Ramos (cell line): Measurements from ENCODE around the gene ACACA.

Source experiments
- in situ Hi-C: fragments of 300-500 bp; cut with MboI; formaldehyde crosslinking; loops from one replicate; pipeline ENCODE4 v1.14.3; 2022; ENCODE audit warnings: low sequenced_read_pairs; ENCODE audit not compliant: unreplicated experiment

The ACACA gene

DNA sequence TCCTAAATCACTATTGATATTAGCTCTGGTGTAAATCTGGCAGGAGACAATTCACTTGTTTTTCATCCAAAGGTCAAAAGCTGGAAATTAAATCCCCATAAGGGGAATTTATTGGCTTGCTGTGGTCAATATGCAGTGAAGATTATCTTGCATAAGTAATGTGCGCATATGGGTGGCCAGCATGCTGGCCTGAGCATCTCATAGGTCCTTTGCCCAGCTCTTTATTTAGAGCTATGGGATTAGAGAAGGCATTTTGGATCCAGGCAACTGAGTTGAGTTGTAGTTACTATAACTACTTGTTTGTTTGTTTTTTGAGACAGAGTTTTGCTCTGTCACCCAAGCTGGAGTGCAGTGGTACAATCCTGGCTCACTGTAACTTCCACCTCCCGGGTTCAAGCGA lies 347.1 kb downstream of the ACACA start:
- in situ Hi-C loops: no loop called here

DNA sequence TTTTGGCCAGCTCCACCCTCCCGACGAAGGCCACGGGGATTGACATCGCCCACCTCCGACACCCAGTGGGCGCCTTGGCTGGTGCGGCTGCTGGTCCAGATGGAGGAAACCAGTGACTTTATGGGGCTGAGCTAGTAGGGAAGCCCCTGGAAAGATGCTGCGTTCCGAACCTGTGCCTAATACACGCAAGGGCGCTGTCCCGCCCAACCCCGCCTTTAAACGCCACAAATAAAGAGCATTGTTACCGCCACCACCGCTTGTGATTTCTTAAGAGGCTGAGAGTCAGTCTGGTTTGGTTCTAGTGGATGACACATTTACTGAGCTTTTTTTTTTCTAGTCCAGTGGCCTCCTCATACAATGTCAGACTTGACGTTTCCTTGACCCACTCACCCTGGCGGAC lies 350.0 kb downstream of the ACACA start:
- in situ Hi-C loops: no loop called here

DNA sequence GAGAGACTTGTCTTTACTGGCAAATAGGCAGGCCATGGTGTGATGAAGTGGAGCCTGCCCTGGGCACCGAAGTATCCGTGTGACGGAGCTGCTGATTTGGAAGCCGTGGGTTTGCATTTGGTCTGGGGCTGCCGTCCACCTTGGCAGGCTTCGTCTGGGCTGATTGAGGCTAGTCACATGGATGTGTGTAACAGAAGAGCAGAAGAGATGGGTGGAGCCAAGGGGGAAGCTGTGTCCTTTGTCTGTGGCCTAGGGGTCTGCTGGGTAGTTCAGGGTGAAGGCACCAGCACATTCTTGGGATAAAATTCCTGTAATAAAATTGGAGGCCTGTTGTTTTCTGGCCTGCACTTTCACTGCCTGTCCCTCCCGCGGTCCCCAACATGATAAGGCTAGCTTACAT lies 351.7 kb downstream of the ACACA start:
- in situ Hi-C loops: no loop called here

DNA sequence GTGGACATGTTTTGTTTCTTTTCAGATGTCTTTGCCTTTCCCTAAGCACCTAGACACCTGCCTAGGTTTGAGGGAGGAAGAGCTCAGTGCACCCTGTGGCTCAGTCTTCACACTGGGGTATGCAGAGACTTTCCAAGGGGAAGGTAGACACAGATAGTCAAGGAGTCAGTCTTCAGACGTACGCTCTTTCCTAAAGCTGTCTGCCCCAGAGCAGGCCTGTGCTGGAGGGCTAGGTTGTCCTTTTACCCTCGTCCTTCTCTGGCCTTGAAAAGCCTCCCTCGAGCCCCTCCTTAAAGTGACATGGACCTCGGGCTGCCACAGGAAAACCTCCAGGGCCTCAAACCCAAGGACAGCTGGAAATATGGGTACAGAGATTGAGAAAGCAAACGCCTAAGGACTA lies 354.2 kb downstream of the ACACA start:
- in situ Hi-C loops: no loop called here

DNA sequence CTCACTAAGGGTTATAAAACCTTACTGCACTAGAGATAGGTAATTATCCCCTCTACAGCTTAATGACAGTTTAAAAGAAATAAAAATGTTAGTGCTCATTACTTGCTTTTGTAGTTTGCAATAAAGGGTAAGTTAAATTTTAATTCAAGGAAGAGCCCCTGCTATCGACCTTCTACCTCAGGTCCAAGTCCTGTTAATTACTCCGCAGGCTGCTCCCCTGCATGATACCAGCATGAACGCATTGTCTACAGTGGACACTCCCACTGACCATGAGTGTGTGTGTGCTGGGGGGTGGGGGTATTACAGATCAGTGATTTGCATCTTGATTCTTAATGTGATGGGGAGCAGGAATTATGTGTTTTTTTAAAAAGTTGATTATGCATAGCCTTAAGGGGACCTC lies 354.8 kb downstream of the ACACA start:
- in situ Hi-C loops: no loop called here

DNA sequence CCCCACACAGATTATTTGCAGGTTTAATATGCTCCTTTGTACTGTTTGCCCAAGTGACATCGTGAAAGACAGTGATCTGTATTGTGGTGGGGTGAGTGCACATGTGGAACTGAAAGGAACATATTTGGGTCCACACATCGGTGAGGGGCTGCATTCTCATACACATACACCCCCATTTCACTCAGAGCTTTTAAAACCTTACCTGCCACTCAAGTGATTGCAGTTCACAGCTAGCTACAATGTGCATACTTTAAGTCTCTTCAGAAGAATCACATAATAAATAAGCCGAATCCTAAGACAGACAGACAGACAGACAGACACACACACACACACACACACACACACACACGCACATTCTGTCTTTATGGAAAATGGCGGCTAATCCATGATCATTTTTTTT lies 355.3 kb downstream of the ACACA start:
- in situ Hi-C loops: no loop called here

DNA sequence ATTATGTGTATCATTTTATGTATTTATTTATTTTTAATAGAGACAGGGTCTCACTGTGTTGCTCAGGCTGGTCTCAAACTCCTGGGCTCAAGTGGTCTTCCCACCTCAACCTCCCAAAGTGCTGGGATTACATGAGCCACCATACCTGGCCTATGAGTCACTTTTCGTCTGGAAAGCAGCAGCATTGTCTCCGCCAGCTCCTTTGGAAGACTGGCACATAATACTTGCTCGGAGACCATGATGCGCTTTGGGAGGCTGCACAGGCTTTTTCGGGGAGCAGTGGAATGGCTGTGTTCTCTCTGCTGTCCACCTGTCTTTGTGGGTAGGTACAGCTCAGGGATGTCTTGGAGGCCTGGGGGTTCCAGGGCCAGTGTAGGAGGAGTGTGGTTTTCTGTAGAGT lies 355.7 kb downstream of the ACACA start:
- in situ Hi-C loops: no loop called here

DNA sequence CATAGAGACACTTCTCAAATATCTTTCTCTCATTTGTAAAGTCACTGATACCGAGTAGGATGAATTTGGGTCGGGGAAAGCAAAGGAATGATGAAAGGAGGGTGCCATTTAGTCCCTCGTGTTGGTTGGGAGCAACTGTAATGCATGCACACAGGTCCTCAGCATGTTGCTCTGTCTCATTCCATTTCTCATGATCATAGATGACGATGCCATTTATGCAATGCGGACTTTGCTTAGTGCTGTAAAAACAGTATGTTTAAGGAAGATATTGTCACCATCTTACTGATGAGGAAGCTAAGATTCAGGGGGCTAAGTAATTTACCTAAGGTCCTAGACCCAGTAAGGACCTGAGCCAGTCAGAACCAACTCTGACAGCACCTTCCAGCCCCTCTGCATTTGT lies 357.8 kb downstream of the ACACA start:
- in situ Hi-C loops: loop anchor here (5.0 kb wide), 1 partner anchor 422 kb away; no protein-coding TSS in a partner anchor

DNA sequence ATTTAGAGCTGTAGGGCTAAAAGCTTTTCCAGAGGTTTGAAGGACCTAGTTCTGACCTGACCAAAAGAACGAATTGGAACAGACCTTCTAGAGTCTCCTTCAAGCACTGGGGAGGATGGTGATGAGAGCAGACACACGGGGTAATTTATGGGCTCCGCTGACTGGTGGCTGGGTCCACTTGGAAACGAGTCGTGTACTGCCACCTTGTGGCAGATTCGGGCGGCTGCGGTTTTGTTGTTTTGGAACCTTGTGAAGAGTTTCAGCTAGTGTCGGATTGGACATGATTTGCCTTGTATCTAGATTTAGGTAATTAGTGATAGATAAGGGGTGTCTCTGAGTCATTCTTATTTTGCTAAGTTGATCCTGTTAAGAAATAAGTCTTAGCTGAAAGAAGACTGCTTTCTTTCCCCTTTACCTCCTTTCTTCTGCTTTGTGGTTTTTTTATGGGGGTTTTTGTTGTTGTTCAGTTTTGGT lies 359.0 kb downstream of the ACACA start:
- in situ Hi-C loops: loop anchor here (5.0 kb wide), 1 partner anchor 420 kb away; no protein-coding TSS in a partner anchor

DNA sequence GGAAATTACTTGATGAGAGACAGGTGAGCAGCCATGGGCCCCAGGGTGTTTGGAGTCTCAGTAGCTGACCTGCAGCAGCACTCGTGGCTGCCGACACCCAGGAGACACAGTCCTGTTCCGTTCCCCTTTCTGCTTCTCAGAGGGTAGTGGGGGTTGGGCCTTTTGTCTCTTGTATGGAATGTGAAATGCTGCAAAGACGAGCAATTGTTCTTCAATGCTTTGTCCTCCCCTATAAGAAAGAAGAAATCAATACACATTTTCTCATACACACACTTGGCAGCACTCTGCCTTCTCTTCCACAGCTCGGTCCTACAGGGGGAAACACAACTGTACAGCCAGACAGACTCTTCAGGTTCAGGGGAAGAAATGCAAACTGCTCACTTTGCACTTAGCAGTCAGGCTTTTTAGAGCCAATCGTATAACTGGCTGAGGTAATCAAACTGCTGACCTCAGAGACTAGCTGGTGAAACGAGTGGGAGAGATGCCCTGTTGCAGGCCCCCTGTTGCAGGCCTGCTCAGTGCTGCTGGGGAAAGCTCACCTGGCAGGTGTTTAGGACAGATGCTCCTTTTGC lies 361.2 kb downstream of the ACACA start:
- in situ Hi-C loops: loop anchor here (5.0 kb wide), 1 partner anchor 418 kb away; no protein-coding TSS in a partner anchor

DNA sequence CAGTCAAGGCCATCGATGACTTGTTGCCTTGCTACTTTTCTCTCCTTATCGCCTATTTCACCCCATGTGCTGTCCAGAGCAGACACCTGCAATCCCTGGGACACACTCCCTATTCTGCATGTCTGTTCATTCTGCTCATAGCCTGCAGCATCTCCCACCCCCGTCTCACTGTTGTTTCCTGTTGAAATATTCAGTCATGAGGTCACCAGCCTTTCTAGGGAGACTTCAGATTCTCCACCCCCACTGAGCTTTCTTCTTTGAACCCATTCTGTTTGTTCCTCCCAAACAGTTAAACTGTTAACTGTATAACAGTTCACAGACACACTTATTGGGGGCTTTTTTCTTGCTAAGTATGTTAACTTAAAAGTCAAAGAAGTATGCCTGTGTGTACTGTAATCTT lies 363.4 kb downstream of the ACACA start:
- in situ Hi-C loops: no loop called here

DNA sequence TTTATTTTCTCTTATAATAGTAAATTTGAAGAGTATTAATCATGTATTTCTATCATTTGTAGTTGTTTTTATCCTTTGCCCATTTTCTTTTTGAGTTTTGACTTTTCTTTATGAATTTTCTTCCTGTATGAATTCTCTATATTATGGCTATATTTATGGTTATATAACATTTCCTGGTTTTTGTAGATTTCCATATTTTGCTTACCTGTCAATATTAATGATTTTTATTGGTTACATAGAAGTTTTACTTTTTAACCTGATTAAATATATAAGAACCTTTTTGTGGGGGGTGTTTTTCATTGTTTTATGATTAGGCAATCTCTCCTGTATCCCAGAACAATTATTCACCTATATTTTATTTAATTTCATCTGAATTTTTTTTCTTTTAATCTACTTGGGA lies 364.7 kb downstream of the ACACA start:
- in situ Hi-C loops: no loop called here

DNA sequence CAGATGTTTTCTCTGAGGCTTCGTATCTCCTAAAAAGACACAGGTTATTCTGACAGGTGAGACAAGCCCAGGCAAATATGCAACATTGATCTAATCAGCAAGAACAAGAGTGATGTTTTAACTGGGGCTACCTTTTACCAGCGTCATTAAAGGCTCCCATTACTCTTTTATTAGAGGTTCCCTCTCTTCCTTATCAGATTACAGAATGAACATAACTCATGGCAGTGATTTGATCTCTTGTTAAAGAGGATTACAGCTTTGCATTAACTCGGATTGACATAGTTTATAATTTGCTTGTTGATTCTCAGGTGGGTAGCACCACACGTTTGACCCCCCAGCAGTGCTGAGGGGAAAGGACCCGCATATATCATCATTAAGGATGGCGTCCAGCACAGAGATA lies 367.4 kb downstream of the ACACA start:
- in situ Hi-C loops: no loop called here

DNA sequence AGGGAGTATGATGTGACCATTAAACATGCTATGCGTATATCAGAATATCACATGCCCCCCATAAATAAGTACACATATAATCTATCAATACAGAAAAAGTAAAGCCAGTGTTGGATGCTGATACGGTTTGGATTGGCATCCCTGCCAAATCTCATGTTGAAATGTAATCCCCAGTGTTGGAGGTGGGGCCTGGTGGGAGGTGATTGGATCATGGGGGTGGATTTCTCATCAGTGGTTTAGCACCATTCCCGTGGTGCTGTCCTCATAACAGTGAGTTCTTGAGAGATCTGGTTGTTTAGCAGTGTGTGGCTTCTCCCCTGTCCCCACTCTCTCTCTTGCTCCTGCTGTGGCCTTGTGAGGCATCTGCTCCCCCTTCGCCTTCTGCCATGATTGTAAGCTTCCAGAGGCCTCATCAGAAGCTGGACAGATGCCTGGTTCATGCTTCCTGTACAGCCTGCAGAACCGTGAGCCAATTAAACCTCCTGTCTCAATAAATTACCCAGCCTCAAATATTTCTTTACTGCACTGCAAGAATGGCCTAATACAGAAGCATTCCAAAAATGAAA lies 369.0 kb downstream of the ACACA start:
- in situ Hi-C loops: no loop called here
